Measurements from ENCODE around the gene MEX3B.

The MEX3B gene

GRCh38 chr15:82045892-82046665, at the start of gene MEX3B:
TSS of gene MEX3B (minus strand) at chr15:82046018. CDS start at chr15:82045705, 313 bp downstream.
- peak; percentile 95 for DNase-seq (ENCODE audit: low spot score)

GRCh38 chr15:82093774-82094211, 48.0 kb upstream of the MEX3B start:
- peak; percentile 21 for DNase-seq (ENCODE audit: low spot score)

- DNase-seq (ENCODE audit: low spot score), result no peak
Measured at GRCh38 chr15:82093325-82093724, 47.5 kb upstream of the MEX3B start.

GRCh38 chr15:82091636-82092140, 45.9 kb upstream of the MEX3B start:
- DNase-seq (ENCODE audit: low spot score), result no peak

- no peak for DNase-seq (ENCODE audit: low spot score)
Measured at GRCh38 chr15:82086243-82086995, 40.6 kb upstream of the MEX3B start.

- DNase-seq (ENCODE audit: low spot score), result peak; percentile 58
Measured at GRCh38 chr15:82081914-82082762, 36.3 kb upstream of the MEX3B start.

GRCh38 chr15:82080774-82081173, 35.0 kb upstream of the MEX3B start:
- no peak for DNase-seq (ENCODE audit: low spot score)

GRCh38 chr15:82079736-82080135, 33.9 kb upstream of the MEX3B start:
- no peak for DNase-seq (ENCODE audit: low spot score)

GRCh38 chr15:82074610-82075009, 28.8 kb upstream of the MEX3B start:
- DNase-seq (ENCODE audit: low spot score), result no peak

- DNase-seq (ENCODE audit: low spot score), result no peak
Measured at GRCh38 chr15:82072926-82073537, 27.2 kb upstream of the MEX3B start.

- DNase-seq (ENCODE audit: low spot score), result no peak
Measured at GRCh38 chr15:82066455-82066854, 20.6 kb upstream of the MEX3B start.

GRCh38 chr15:82064824-82065223, 19.0 kb upstream of the MEX3B start:
- DNase-seq (ENCODE audit: low spot score), result no peak

- no peak for DNase-seq (ENCODE audit: low spot score)
Measured at GRCh38 chr15:82062479-82063454, 16.9 kb upstream of the MEX3B start.

GRCh38 chr15:82060817-82061216, 15.0 kb upstream of the MEX3B start:
- no peak for DNase-seq (ENCODE audit: low spot score)

- no peak for DNase-seq (ENCODE audit: low spot score)
Measured at GRCh38 chr15:82058517-82059204, 12.8 kb upstream of the MEX3B start.

GRCh38 chr15:82058026-82058425, 12.2 kb upstream of the MEX3B start:
- no peak for DNase-seq (ENCODE audit: low spot score)

GRCh38 chr15:82056958-82057823, 11.4 kb upstream of the MEX3B start:
- no peak for DNase-seq (ENCODE audit: low spot score)

GRCh38 chr15:82052751-82053150, 6.9 kb upstream of the MEX3B start:
- DNase-seq (ENCODE audit: low spot score), result no peak

- DNase-seq (ENCODE audit: low spot score), result no peak
Measured at GRCh38 chr15:82051664-82052063, 5.8 kb upstream of the MEX3B start.

All from kidney tubule cell (primary cell).